Measurements from ENCODE around the gene EDC3.

DNA sequence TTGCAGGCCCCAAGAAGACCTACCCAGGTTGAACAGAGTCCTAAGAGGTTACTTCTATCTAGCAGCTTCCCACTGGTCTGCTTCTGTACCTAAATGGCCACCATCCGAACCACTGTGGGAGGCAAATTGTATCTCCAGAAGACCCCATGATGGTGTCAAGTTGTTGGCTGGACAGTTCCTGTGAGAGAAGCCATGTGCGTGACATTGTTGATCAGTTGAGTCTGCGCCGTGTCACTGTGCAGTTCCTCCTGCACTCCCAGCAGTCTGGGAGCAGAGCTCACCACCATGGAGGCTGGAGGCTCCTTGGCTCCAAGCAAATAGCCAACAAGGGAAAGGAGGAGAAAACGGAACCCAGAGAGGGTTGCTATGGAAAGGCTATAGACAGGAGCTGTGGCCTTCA, 37.0 kb upstream of the EDC3 start:
- TF ChIP-seq EP300 (IDR thresholded peaks at IDR 0.05): no peak
- TF ChIP-seq, protein P1, sequence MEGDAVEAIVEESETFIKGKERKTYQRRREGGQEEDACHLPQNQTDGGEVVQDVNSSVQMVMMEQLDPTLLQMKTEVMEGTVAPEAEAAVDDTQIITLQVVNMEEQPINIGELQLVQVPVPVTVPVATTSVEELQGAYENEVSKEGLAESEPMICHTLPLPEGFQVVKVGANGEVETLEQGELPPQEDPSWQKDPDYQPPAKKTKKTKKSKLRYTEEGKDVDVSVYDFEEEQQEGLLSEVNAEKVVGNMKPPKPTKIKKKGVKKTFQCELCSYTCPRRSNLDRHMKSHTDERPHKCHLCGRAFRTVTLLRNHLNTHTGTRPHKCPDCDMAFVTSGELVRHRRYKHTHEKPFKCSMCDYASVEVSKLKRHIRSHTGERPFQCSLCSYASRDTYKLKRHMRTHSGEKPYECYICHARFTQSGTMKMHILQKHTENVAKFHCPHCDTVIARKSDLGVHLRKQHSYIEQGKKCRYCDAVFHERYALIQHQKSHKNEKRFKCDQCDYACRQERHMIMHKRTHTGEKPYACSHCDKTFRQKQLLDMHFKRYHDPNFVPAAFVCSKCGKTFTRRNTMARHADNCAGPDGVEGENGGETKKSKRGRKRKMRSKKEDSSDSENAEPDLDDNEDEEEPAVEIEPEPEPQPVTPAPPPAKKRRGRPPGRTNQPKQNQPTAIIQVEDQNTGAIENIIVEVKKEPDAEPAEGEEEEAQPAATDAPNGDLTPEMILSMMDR (IDR thresholded peaks at IDR 0.05): no peak
